Measurements from ENCODE around the gene RPL39.

GRCh38 chrX:119755981-119756533 is 35.4 kb downstream of the RPL39 start:
- TF ChIP-seq POLR2AphosphoS5 (IDR thresholded peaks at IDR 0.05) (no peak), SMC3 (conservative IDR thresholded peaks at IDR 0.05; ENCODE audit: poor library complexity) (no peak), EZH2 (IDR thresholded peaks at IDR 0.05; ENCODE audit: borderline replicate concordance, insufficient read depth, low read length, poor library complexity, severe bottlenecking) (no peak), CTCF (IDR thresholded peaks at IDR 0.05; ENCODE audit: poor library complexity, severe bottlenecking) (no peak), RAD21 (conservative IDR thresholded peaks at IDR 0.05) (no peak), TAF1 (IDR thresholded peaks at IDR 0.05; ENCODE audit: low read depth) (no peak), REST (IDR thresholded peaks at IDR 0.05; ENCODE audit: borderline replicate concordance) (no peak)

All from neural cell (in vitro differentiated cells).